HepG2 (cell line): ENCODE data around the gene LCAT. TPM values are rescaled to one million over a fixed set of nuclear protein-coding genes. Genes with fewer than 3 reads are reported as not detected.

Experiments used
- ATAC-seq: fragments of 200-7000 bp; cut with Tn5 transposase; 3 replicates; pipeline ENCODE4 v1.9.1; 2020; ENCODE audit warnings: mild to moderate bottlenecking, moderate library complexity
- BruUV-seq: library from RNA; stranded (reverse); fragments of 400-500 nt; replicated peaks from 2 replicates; lab custom pipeline; 2021; lab: Mats Ljungman, UMichigan
- CTCF ChIA-PET: fragments of 300-600 bp; formaldehyde crosslinking; extraction: SDS; loops from one replicate; lab custom pipeline; 2021; ENCODE audit warnings: low total read pairs, inconsistent platforms, low intra/inter-chr PET ratio; lab: Yijun Ruan, JAX
- POLR2A ChIA-PET: fragments of 350-600 bp; sonication (Branson Sonifier 250); formaldehyde crosslinking; loops from one replicate; lab custom pipeline; 2020; ENCODE audit warnings: antibody characterized with exemption, inconsistent platforms; lab: Yijun Ruan, JAX
- DNase-seq: peaks from one replicate; pipeline ENCODE4 v3.0.0-alpha.2; 2015; ENCODE audit warnings: low spot score
- FAIRE-seq: peaks from 3 replicates; lab custom pipeline; 2011; peaks lifted over from hg19 to GRCh38; lab: Jason Lieb, UNC
- H2AFZ ChIP-seq: one replicate; pipeline ENCODE4 v1.6.1; 2011; ENCODE audit warnings: low read length, inconsistent platforms
- H3K27ac ChIP-seq: fragments of 300-600 bp; 3 replicates; pipeline ENCODE4 v1.8.0; 2011; ENCODE audit warnings: mixed run types, mild to moderate bottlenecking, mixed read lengths, low read length, inconsistent platforms; ENCODE audit not compliant: insufficient read depth; ENCODE audit errors: extremely low read length
- H3K27me3 ChIP-seq, 2 experiments: fragments of 200-600 bp in 1 of 2; 2 replicates in 1 of 2; 3 replicates in 1 of 2; pipeline versions ENCODE4 v1.6.0 to v1.8.0; 2011; ENCODE audit warnings: low read length in 2 of 2, mild to moderate bottlenecking in 2 of 2, moderate library complexity in 2 of 2, inconsistent platforms in 1 of 2; ENCODE audit not compliant: insufficient read depth in 2 of 2, control insufficient read depth in 1 of 2
- H3K36me3 ChIP-seq, 2 experiments: fragments of 200-600 bp in 1 of 2; replicated peaks in 1 of 2; 2 replicates in 1 of 2; 3 replicates in 1 of 2; pipeline versions ENCODE4 v1.5.1 to v1.8.0; 2011; ENCODE audit warnings: low read length in 2 of 2, inconsistent platforms in 1 of 2; ENCODE audit not compliant: insufficient read depth in 2 of 2, control insufficient read depth in 1 of 2
- H3K4me1 ChIP-seq: 2 replicates; pipeline ENCODE4 v1.5.1; 2012; ENCODE audit warnings: low read length, inconsistent platforms; ENCODE audit not compliant: insufficient read depth
- H3K4me2 ChIP-seq: 2 replicates; pipeline ENCODE4 v1.6.0; 2011; ENCODE audit warnings: low read depth, low read length, inconsistent platforms
- H3K4me3 ChIP-seq, 3 experiments: fragments of 200-600 bp in 1 of 3; sonication (generic), shearing (Covaris generic) in 1 of 3; replicated peaks in 1 of 3; 2 replicates each; pipeline ENCODE4 v1.5.1; 2011 to 2016; ENCODE audit warnings: low read length in 3 of 3, inconsistent platforms in 2 of 3, low read depth in 2 of 3, mild to moderate bottlenecking in 2 of 3, control low read depth in 1 of 3, mixed read lengths in 1 of 3; ENCODE audit not compliant: insufficient read depth in 1 of 3
- H3K79me2 ChIP-seq: one replicate; pipeline ENCODE4 v1.6.1; 2011; ENCODE audit warnings: low read length, inconsistent platforms; ENCODE audit not compliant: insufficient read depth
- H3K9ac ChIP-seq: 2 replicates; pipeline ENCODE4 v1.6.0; 2011; ENCODE audit warnings: mild to moderate bottlenecking, low read depth, low read length, inconsistent platforms; ENCODE audit not compliant: insufficient read depth
- H3K9me3 ChIP-seq: 2 replicates; pipeline ENCODE4 v1.5.1; 2012; ENCODE audit warnings: mild to moderate bottlenecking, low read length
- H4K20me1 ChIP-seq: 2 replicates; pipeline ENCODE4 v1.6.0; 2011; ENCODE audit warnings: inconsistent platforms, mild to moderate bottlenecking, low read length, moderate library complexity; ENCODE audit not compliant: insufficient read depth
- AGO2 ChIP-seq: fragments of 200-400 bp; formaldehyde crosslinking; optimal IDR thresholded peaks from 2 replicates; pipeline ENCODE3; 2017; ENCODE audit warnings: mild to moderate bottlenecking, low read depth, low read length, moderate library complexity
- POLR2A ChIP-seq, 2 experiments: IDR thresholded peaks; 2 replicates each; pipeline ENCODE4 v1.6.1; 2011; ENCODE audit warnings: low read depth in 2 of 2, low read length in 2 of 2, mild to moderate bottlenecking in 1 of 2, moderate library complexity in 1 of 2; ENCODE audit not compliant: insufficient read depth in 1 of 2
- RBFOX2 ChIP-seq: fragments of 200-400 bp; formaldehyde crosslinking; IDR thresholded peaks from 2 replicates; pipeline ENCODE4 v1.6.1; 2017; ENCODE audit warnings: low read depth, mild to moderate bottlenecking, low read length
- WGBS: methylation state at CpG from one replicate; pipeline ENCODE4 v1.1.6; 2017; ENCODE audit warnings: low lambda C conversion rate; 5-methylcytosine and 5-hydroxymethylcytosine counted together
- in situ Hi-C: cut with HindIII; loops from 2 replicates; pipeline ENCODE4 v1.10.0; 2017; ENCODE audit warnings: low pct_unique_long_range_greater_than_20kb; ENCODE audit not compliant: extremely low pct_ligation_motif_present
- intact Hi-C: fragments of 100-400 bp; cut with micrococcal nuclease; formaldehyde crosslinking; loops from one replicate; pipeline ENCODE4 v1.10.0; 2022; ENCODE audit not compliant: unreplicated experiment
- polyA plus RNA-seq, 8 experiments: library from polyadenylated mRNA; depleted of rRNA in 3 of 8; stranded (reverse) in 7 of 8; unstranded in 1 of 8; fragments of >200 nt; fragmentation: Illumina TruSeq in 4 of 8; extraction: Trizol in 4 of 8; gene quantifications; 2 replicates each; pipeline versions ENCODE4 v1.2.1 to v1.2.3, GENCODE V29; 2011 to 2016; ENCODE audit warnings: low read depth in 4 of 8, missing spikeins in 1 of 8, mixed read lengths in 1 of 8; ENCODE audit not compliant: insufficient read depth in 1 of 8
- total RNA-seq, 5 experiments: library from RNA; depleted of rRNA; stranded (reverse); fragments of >200 nt; fragmentation: Illumina TruSeq; extraction: Trizol; gene quantifications; 2 replicates each; pipeline ENCODE4 v1.2.3, GENCODE V29; 2016; ENCODE audit warnings: low read depth in 1 of 5
- TF ChIP-seq, protein P1 (sequence below): sonication (generic); formaldehyde crosslinking; IDR thresholded peaks from 2 replicates; pipeline ENCODE4 v1.5.0; 2020; ENCODE audit warnings: mild to moderate bottlenecking, missing genetic modification reagents

Gene LCAT
- total and polyA plus RNA-seq, 2 of the 13 experiments (the other 11 are each of a cell fraction or from before 2014, with no cell fraction given), result 36.1 to 38.9 TPM

DNA sequence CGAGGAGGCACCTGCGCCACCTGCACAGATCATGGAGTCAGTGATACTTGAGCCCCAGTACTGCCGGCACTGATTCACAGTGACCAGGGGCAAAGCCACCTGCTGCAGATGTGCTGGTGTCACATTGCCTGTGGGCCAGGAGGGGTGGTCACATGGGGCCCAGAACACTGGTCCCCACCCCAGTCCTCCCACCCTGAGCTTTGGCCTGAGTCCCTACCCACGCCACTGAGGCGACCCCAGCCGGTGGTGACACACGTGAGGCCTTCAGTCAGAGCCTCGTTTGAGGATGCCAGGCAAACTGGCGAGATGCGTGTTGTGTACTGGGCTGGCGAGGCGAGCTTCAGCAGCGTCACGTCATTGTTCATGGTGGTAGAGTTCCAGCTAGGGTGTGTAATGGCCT is 13.7 kb downstream of the LCAT start:
- CTCF ChIA-PET, result interaction anchor here (5.5 kb wide), 1 partner anchor 46 kb away, joined by 63 read pairs; the partner anchor contains the start of gene NRN1L
- peaks cover 18 to 31% of the 10 kb centered on the region in 2 experiments for H3K36me3 ChIP-seq
- peaks cover 17% of the 10 kb centered on the region for H3K4me1 ChIP-seq
- H3K27me3 ChIP-seq, result no peaks in the 10 kb centered on the region
- peaks cover 4% of the 10 kb centered on the region for H3K79me2 ChIP-seq
- no peak overlapping the region for H2AFZ ChIP-seq
- H3K4me3 ChIP-seq, result no peak overlapping the region
- no peak for FAIRE-seq
- POLR2A ChIA-PET, result no interaction called here
- no peaks in the 10 kb centered on the region; the same call in 1 of the 2 replicates for H4K20me1 ChIP-seq
- TF ChIP-seq, protein P1, sequence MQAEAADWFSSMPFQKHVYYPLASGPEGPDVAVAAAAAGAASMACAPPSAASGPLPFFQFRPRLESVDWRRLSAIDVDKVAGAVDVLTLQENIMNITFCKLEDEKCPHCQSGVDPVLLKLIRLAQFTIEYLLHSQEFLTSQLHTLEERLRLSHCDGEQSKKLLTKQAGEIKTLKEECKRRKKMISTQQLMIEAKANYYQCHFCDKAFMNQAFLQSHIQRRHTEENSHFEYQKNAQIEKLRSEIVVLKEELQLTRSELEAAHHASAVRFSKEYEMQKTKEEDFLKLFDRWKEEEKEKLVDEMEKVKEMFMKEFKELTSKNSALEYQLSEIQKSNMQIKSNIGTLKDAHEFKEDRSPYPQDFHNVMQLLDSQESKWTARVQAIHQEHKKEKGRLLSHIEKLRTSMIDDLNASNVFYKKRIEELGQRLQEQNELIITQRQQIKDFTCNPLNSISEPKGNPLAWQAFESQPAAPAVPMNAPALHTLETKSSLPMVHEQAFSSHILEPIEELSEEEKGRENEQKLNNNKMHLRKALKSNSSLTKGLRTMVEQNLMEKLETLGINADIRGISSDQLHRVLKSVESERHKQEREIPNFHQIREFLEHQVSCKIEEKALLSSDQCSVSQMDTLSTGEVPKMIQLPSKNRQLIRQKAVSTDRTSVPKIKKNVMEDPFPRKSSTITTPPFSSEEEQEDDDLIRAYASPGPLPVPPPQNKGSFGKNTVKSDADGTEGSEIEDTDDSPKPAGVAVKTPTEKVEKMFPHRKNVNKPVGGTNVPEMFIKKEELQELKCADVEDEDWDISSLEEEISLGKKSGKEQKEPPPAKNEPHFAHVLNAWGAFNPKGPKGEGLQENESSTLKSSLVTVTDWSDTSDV, result no peak
- TF ChIP-seq POLR2A (IDR thresholded peaks at IDR 0.05; ENCODE audit: insufficient read depth in 1 of 2, low read depth in 2 of 2, low read length in 2 of 2) (peak in 1 of 2 experiments; percentile 36; a peak in 1 of 4 replicates), RBFOX2 (0 out of 2 replicates have a peak, but pooled peaks have one; percentile 4), AGO2 (peak; percentile 76)
- TF ChIP-seq, all 625 proteins: peak for 3
- 93% methylated on average over 11 of the region's 14 CpGs for WGBS
- intact Hi-C loops, result no loop called here
- no peak overlapping the region for H3K27ac ChIP-seq
- ATAC-seq (no peak), DNase-seq (no peak)
- no TSS peak for BruUV-seq
- in situ Hi-C loops, result loop anchor here (10.0 kb wide), 1 partner anchor 265 kb away; the partner anchor contains the start of genes ACD, C16orf86, ENKD1 and PARD6A
- H3K4me2 ChIP-seq, result no peak overlapping the region
- no peak overlapping the region for H3K9ac ChIP-seq
- H3K9me3 ChIP-seq, result no peaks in the 10 kb centered on the region
